HG03095 (cell line): ENCODE results near the gene GTF3C6.
"Not testable (repeated sequence)": the region's sequence is repeated elsewhere in the genome, so short reads cannot be mapped to it uniquely, and the experiment has no call there.

Source experiments
- ATAC-seq: cut with Tn5 transposase; IDR thresholded peaks from one replicate; pipeline ENCODE4 v1.9.1; 2021; ENCODE audit warnings: moderate library complexity; ENCODE audit not compliant: unreplicated experiment

The GTF3C6 gene, protein sequence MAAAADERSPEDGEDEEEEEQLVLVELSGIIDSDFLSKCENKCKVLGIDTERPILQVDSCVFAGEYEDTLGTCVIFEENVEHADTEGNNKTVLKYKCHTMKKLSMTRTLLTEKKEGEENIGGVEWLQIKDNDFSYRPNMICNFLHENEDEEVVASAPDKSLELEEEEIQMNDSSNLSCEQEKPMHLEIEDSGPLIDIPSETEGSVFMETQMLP

DNA sequence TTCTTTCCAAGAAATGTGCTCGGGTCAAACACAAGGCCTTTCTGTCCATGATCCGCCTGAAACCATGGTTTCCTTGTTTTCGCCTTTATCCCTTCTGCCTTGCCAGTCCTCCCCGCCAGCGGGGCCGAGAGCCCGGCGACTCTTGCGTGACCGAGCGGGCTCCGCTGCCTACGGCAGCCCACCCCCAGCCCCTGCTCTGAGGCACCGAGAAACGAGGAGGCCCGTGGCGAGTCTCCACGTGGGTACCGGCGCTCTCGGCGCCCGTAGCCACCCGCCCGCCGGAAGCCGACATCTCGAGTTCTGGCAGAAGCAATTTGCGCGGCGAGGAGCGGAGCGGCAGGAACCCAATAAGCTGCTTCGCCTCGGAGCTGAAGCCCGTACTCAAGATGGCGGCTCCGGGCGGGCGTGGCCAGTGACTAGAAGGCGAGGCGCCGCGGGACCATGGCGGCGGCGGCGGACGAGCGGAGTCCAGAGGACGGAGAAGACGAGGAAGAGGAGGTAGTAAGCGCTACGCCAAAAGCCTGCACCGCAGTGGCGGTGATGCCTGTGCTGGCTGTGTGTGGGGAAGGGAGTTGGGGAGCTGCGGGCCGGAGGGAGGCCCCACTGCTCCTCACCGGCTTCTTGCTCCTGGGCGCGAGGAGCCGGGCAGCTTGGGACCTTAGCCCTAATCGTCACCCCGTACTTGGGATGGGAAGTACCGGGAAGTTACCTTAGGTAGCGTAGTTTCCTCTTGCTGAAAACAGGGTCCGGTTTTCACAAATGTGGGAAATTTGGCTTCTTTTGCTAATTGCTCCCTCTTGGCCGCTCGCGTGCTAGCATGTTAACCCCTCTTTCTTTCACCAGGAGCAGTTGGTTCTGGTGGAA, at the start of gene GTF3C6:
Gene GTF3C6 (plus strand): TSS at position 378 of the 864 bp plus-strand sequence. CDS start 64 bp downstream, at position 442.
- peak; percentile 98 for ATAC-seq

DNA sequence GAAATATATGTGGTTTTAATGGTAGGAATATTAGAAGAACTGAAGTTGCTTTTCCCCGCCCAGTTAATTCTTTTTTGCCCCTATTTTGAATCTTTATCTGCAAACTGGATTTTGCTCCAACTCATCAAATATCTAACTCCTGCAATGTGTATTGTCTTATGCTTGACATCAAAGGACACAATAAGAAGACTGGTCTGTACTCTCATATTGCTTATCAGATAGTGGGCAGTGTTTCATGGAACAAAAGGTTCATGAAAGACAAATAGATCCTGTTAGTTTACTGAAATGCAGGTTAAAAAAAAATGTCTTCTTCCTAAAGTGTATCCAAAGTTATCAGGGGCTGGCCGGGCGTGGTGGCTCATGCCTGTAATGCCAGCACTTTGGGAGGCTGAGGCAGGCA, 27.7 kb upstream of the GTF3C6 start:
- ATAC-seq = no peak

DNA sequence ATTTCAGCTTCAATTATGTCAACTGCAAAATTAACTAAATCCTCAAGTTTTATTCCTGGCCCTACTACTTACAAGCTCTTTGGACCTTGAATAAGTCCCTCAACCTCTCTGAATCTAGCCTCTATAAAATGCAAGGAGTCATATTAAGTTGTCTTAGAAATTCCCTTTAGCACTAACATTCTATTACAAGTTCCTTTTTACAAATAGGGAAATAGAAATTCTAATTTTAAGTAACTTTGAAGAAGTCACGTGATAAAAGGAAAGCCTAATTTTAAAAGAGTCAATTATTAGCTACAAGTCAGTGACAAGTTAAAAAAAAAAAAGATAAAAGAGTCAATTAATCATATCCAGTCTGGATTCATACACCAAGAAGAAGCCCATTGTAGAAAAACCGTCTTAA, 24.6 kb upstream of the GTF3C6 start:
- ATAC-seq = no peak

DNA sequence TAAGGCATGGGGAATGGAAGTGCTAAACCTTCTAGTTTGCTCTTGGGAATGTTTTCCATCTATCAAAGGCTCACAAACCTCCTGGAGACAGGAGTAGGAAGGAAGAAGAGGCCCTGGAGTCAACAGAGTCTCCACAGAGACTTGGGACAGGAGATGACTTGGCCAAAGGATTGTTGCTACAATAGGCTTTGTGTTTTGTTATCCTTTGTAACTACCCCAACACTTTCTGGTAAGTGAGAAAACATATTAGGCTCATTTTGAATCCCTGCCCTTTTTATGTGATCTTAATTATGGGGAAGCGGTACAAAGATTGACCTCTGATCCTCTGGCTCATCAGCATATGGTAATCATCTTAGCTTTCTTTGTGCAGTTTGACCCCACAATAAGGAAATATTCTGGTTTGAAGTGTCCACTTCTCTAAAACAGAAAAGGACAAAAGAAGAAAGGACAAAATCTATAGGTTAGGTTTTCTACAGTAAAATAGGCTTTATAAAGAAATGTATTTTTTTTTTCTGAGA, 24.1 kb upstream of the GTF3C6 start:
- ATAC-seq = no peak

DNA sequence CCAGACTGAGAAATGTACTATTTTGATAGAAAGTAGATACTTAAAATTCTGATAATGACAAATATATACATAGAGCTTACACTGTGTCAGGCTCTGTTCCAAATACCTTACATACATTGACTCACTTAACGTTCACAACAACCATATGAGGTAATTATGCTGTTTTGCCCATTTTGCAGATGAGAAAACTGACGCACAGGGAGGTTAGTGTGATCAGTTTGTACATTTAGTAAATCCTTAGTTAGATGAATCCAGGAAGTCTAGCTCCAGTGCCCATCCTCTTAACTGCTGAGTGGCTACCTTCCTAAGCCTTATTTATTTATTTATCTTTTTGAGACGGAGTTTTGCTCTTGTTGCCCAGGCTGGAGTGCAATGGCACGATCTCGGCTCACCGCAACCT, 23.3 kb upstream of the GTF3C6 start:
- ATAC-seq = no peak

DNA sequence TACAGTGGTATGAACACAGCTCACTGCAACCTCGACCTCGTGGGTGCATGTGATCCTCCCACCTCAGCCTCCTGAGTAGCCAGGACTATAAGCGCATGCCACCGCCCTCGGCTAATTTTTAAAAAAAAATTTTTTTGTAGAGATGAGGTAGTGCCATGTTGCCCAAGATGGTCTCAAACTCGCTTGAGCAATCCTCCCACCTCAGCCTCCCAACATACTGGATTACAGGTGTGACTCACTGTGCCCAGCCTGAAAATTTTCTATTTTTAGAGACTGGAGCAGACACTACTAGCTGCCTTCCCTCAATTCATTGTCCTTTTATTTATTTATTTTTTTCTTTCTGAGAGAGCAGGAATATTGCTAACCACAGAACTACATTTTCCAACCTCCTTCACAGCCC, 20.3 kb upstream of the GTF3C6 start:
- no peak for ATAC-seq

DNA sequence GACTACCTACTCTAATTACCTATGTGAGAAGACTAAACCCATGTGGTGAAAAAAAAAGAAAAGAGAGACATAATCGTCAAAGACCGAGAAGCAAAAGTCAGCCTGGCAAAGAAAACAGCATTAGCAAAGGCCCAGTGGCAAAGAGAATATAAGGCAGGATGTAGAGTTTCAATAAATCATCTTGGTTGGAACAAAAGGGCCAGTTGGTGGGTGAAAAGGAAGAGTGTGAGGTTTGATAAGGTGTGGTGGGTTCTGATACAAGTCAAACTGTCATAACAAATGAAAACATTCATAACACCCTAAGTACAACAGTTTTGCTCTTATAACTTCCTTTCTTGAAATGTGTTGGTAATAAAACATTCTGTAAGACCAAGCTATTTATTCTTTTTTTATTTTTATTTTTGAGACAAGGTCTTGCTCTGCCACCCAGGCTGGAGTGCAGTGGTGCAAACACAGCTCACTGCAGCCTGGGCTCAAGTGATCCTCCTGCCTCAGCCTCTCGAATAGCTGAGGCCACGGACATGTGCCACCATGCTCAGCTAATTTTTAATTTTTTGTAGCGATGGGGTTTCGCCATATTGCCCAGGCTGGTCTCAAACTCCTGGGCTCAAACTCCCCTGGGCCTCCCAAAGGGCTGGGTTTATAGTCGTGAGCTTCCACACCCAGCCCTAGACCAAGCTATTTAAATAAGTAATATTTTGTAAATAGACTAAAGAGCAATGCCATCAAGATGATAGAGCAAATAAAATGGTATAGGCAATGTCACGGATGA, 18.9 kb upstream of the GTF3C6 start:
- no peak for ATAC-seq

DNA sequence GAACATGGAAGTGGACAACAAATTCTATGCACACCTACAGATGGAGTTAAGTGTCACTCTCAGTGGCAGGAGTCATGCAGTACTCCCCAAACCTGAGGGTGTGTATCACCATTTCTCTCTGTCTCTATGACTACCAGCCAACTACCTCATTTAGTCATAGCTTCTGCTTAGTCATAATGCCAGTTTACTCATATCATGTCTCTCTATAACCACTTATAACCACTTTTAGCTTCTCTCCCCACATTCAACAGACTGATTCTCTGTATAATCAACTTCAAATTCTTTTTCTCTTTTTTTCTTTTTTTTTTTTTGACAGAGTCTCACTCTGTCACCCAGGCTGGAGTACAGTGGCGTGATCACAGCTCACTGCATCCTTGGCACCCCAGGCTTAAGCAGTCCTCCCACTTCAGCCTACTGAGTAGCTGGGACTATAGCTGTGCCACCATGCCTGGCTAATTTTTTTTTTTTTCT, 13.8 kb upstream of the GTF3C6 start:
- peak; percentile 100 for ATAC-seq

DNA sequence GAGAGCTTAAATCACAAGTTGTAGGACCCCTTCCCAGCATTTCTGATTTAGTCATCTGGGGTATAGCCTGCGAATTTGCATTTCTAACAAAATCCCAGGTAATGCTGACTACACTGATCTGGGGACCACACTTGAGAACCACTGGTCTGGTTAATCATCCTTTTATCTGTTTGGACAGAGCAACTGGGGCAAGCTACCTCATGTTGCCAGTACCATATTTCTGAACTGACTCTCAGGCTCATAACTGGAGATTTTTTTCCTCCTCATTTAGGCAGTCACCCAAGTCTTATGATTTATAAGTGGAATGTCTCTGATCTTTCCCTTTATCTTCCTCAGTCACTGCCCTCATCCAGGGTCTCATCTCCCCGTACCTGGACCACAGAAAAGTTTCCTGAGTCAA, 12.0 kb upstream of the GTF3C6 start:
- no peak for ATAC-seq

DNA sequence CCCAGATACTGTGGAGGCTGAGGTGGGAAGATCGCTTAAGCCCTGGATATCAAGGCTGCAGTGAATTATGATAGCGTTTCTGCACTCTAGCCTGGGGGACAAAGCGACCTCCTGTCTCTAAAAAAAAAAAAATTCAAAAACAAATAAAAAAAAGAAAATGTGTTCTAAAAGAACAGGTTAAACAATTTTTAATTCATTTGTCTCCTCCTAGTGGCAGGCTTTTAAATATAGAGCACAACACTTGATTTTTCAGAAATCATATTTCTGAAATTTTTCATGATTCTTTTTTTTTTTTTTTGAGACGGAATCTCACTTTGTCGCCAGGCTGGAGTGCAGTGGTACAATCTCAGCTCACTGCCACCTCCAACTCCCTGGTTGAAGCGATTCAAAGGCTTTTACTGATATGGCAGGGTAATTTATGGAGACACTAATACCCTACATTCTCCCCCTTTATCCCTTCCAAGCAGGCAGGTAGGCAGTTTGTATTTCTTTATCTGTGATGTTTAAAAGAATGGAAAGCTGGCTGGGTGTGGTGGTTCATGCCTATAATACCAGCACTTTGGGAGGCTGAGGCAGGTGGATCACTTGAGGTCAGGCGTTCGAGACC, 8.7 kb upstream of the GTF3C6 start:
- no peak for ATAC-seq

DNA sequence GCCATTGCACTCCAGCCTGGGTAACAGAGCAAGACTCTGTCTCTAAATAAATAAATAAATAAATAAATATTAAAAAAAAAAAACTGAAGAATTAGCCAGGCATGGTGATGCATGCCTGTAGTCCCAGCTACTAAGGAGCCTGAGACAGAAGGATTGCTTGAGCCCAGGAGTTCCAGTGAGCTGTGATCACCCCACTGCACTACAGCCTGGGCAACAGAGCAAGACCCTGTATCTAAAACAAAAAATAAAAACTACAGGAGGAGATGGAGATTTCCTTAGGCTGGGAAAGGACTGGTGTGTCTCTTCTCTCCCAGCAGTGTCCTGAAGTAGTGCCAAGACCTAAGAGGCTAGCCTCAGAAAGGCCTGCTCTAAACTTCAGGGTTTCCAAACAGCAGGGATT, 8.1 kb upstream of the GTF3C6 start:
- ATAC-seq = no peak

DNA sequence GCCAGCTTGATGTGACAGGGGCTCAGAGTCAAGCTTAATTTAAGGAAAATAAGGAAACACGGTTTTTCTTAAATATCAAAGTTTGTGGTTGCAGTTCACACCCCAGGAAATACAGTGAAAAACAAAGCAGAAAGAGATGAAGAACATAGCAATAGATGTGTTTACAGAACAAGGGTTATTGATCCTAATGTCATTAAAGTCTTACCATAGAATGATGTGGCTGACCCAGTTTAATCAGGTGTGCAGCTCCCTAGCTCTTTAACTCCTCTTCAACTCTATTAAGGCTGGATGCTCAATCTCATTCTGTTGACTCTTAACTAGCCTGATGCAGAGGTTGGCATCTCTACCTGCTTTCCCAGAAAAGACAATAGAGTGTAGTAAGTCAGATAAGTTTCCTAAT, 7.5 kb upstream of the GTF3C6 start:
- no peak for ATAC-seq

DNA sequence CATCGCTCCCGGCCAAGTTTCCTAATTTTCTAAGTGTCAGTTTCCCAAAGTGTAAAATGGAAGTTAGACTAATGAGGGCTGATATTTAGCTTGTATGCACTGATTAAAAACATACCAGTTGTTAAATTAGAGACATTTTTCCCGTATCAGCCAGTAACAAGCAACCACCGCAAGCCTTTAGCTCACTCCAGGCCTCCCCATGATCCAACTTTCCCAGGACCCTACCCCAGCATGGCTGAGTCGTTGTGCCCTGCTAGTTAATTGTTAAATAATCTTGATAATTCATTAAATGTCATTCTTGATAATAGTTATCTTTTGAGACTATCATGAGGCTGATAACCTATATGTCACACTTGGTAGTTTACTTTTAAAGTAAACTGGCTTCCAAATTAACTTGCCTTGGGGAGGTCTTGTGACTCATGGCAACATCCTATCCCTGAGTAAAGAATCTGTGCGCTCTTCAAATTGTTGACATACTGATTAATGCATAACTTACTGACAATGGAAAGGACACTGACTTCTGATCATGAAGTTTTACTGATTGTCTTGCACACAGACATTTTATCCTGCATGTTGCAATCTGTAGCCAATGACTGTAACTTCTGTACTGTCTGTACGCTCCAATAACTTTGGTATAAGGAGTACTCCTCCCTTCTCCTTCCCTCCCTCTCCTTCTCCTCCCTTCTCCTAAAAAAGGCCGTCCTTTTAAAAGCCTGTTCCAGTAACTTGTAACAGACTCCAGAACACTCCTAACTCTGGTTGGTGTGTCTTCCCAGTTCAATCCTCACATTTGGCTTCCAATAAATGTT, 6.3 kb upstream of the GTF3C6 start:
- ATAC-seq = no peak

DNA sequence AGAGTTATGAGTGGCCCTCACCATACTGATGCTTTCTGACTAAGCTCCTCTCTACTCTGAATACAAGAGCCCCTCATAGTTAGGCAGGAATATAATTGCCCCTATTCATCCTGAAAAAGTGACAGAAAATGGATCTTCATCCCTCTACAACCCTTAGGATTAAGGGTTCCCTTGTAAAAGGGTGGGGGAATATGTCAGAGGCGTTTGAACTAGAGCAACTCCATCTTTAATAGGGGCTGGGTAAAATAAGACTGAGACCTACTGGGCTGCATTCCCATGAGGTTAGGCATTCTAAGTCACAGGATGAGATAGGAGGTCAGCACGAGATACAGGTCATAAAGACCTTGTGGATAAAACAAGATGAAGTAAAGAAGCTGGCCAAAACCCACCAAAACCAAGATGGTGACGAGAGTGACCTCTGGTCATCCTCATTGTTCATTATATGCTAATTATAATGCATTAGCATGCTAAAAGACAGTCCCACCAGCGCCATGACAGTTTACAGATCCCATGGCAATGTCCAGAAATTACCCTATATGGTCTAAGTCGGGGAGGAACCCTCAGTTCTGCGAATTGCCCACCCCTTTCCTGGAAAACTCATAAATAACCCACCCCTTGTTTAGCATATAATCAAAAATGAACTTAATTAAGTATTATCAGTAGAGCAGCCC, 4.7 kb upstream of the GTF3C6 start:
- ATAC-seq = no peak

DNA sequence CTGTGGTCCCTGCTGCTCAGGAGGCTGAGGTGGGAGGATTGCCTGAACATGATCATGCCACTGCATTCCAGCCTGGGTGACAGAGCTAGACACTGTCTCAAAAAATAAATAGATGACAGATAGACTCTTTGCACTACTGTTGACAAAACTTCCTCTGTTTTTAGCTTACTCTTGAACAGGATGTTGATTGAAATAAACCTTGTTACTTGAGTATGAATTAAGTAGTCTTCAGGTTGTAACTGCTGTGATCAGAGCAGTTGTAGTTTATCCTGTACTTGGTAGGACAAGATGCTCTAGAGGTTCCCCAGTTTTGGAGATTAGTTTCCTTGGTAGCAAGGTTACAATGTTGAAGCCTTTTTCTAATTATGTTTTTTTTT, 1.5 kb downstream of the GTF3C6 start:
- ATAC-seq = no peak

DNA sequence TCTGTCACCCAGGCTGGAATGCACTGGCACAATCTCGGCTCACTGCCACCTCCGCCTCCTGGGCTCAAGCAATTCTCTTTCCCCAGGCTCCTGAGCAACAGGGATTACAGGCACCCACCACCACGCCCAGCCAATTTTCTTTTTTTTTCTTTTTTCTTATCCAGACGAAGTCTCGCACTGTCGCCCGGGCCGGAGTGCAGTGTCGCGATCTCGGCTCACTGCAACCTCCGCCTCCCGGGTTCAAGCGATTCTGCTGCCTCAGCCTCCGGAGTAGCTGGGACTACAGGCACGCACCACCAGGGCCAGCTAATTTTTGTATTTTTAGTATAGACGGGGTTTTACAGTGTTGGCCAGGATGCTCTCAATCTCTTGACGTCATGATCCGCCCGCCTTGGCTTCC, 4.1 kb downstream of the GTF3C6 start:
- not testable (repeated sequence) for ATAC-seq

DNA sequence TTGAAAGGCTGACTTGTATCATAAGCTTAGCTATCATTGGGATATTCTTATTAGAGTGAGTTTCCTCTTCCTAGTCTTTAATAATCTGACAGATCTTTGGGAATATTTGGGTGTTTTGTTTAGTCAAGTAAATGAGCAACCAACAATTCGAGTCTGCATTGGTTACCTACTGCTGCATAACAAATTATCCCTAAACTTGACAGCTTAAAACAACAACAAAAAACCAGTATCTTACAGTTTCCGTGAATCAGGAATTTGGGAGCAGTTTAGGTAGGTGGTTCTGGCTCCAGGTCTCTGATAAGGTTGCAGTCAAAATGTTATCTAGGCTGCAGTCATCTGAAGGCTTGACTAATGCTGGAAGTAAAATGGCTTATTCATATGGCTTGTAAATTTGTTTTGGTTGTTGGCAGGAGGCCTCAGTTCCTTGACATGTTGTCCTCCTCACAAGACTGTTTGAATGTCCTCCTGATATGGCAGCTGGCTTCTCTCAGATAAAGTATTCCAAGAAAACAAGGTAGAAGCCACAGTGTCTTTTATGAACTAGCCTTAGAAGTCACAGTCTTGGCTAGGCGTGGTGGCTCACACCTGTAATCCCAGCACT, 7.2 kb downstream of the GTF3C6 start:
- ATAC-seq = no peak

DNA sequence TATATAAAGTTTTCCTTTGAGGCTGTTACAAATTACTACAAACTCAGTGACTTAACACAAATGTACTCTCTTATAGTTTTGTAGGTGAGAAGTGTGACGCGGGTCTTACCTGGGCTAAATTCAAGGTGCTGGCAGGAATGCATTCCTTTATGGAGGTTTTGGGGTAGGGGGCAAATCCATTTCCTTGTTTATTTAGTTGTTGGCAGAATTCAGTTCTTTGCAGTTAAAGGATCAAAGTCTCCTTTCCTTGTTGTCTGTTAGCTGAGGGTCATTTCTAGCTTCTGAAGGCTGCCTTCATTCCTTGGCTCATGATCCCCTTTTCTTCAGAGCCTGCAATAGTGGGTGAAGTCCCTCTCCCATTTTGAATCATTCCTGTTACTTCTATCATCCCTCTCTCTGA, 10.2 kb downstream of the GTF3C6 start:
- not testable (repeated sequence) for ATAC-seq

DNA sequence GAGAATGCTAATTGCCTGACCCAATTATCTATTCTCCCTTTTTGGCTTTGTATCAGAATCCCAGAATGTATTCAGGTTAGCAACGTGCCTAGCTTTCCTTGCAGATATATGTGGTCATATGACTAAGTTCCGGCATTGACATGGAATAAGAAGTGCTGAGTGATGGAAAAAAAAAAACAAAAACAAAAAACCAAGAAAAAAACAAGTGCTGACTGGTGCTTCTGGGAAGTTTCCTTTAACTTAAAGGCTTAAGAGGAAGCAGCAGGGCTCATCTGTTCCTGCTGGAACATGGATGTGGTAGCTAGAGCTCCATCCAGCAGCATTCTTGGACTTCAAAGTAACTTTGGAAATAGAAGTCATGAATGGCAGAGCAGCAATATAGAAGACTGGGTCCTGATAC, 13.0 kb downstream of the GTF3C6 start:
- ATAC-seq = no peak
